SK-N-SH (cell line): ENCODE data around the gene CATSPERE. TPM values are rescaled to one million over a fixed set of nuclear protein-coding genes. Genes with fewer than 3 reads are reported as not detected.

Experiments
- CTCF ChIA-PET: fragments of 300-600, 350-600 bp; formaldehyde crosslinking; extraction: SDS; loops from one replicate; lab custom pipeline; 2021; lab: Yijun Ruan, JAX
- POLR2A ChIA-PET: fragments of 350-600 bp; sonication (Branson Sonifier 250); formaldehyde crosslinking; extraction: SDS; loops from one replicate; lab custom pipeline; 2020; ENCODE audit warnings: antibody characterized with exemption, inconsistent platforms; lab: Yijun Ruan, JAX
- DNase-seq: peaks from one replicate; pipeline ENCODE4 v3.0.0; 2012
- H2AFZ ChIP-seq: fragments of 200-600 bp; sonication (generic); 2 replicates; pipeline ENCODE4 v1.8.1; 2016; ENCODE audit warnings: antibody characterized with exemption, mild to moderate bottlenecking, low read depth
- H3F3A ChIP-seq: fragments of 200-600 bp; sonication (generic); replicated peaks from 2 replicates; pipeline ENCODE3; 2016; ENCODE audit warnings: antibody characterized with exemption, mild to moderate bottlenecking; ENCODE audit not compliant: insufficient read depth
- H3K27ac ChIP-seq, 2 experiments: fragments of 200-500 bp in 1 of 2; fragments of 200-600 bp in 1 of 2; sonication (Bioruptor generic) in 1 of 2; sonication (generic), shearing (Covaris generic) in 1 of 2; 2 replicates each; pipeline versions ENCODE4 v1.5.1 to v1.6.1; 2014 to 2016; ENCODE audit warnings: low read depth in 2 of 2, inconsistent platforms in 1 of 2, low read length in 1 of 2, mild to moderate bottlenecking in 1 of 2, mixed read lengths in 1 of 2
- H3K27me3 ChIP-seq: fragments of 200-600 bp; sonication (generic), shearing (Covaris generic); 2 replicates; pipeline ENCODE4 v1.6.1; 2016; ENCODE audit warnings: mixed run types; ENCODE audit not compliant: insufficient read depth
- H3K36me3 ChIP-seq, 2 experiments: fragments of 200-500 bp in 1 of 2; fragments of 200-600 bp in 1 of 2; sonication (Bioruptor generic) in 1 of 2; sonication (generic) in 1 of 2; replicated peaks in 1 of 2; 2 replicates each; pipeline versions ENCODE3 to v1.5.1; 2014 to 2016; ENCODE audit warnings: low read length in 1 of 2, mild to moderate bottlenecking in 1 of 2; ENCODE audit not compliant: insufficient read depth in 2 of 2, control insufficient read depth in 1 of 2
- H3K4me1 ChIP-seq, 2 experiments: fragments of 200-500 bp in 1 of 2; fragments of 200-600 bp in 1 of 2; sonication (Bioruptor generic) in 1 of 2; sonication (generic), shearing (Covaris generic) in 1 of 2; 2 replicates each; pipeline versions ENCODE4 v1.5.1 to v1.6.1; 2014 to 2016; ENCODE audit warnings: low read depth in 1 of 2, low read length in 1 of 2, mixed run types in 1 of 2; ENCODE audit not compliant: insufficient read depth in 2 of 2, control insufficient read depth in 1 of 2
- H3K4me2 ChIP-seq: fragments of 200-600 bp; sonication (generic), shearing (Covaris generic); 2 replicates; pipeline ENCODE4 v1.6.1; 2017; ENCODE audit warnings: mixed run types
- H3K4me3 ChIP-seq, 2 experiments: fragments of 200-500 bp in 1 of 2; fragments of 200-600 bp in 1 of 2; sonication (Bioruptor generic) in 1 of 2; sonication (generic), shearing (Covaris generic) in 1 of 2; 2 replicates each; pipeline versions ENCODE4 v1.5.1 to v1.8.1; 2014 to 2016; ENCODE audit warnings: low read depth in 2 of 2, inconsistent platforms in 1 of 2, low read length in 1 of 2, mild to moderate bottlenecking in 1 of 2, mixed read lengths in 1 of 2, moderate library complexity in 1 of 2
- H3K79me2 ChIP-seq: fragments of 200-600 bp; sonication (generic); 2 replicates; pipeline ENCODE4 v1.8.1; 2017; ENCODE audit warnings: mild to moderate bottlenecking; ENCODE audit not compliant: insufficient read depth
- H3K9ac ChIP-seq: fragments of 200-600 bp; sonication (generic); 2 replicates; pipeline ENCODE4 v1.6.1; 2017; ENCODE audit warnings: mixed run types
- H3K9me2 ChIP-seq: fragments of 200-600 bp; sonication (generic); 2 replicates; pipeline ENCODE4 v1.6.1; 2017; ENCODE audit warnings: mixed run types
- H3K9me3 ChIP-seq: fragments of 200-600 bp; sonication (generic); 2 replicates; pipeline ENCODE4 v1.6.1; 2017; ENCODE audit warnings: mixed run types, mild to moderate bottlenecking, moderate library complexity
- H4K20me1 ChIP-seq: fragments of 200-600 bp; sonication (generic); 2 replicates; pipeline ENCODE4 v1.6.1; 2017; ENCODE audit warnings: mild to moderate bottlenecking, mixed run types; ENCODE audit not compliant: insufficient read depth
- CTCF ChIP-seq: fragments of 200-600 bp; sonication (generic); IDR thresholded peaks from 2 replicates; pipeline ENCODE4 v1.6.1; 2017; ENCODE audit warnings: antibody characterized with exemption, mild to moderate bottlenecking, moderate library complexity
- EP300 ChIP-seq, 2 experiments: IDR thresholded peaks; 2 replicates each; pipeline versions ENCODE4 v1.4.0 to v1.6.1; 2012; ENCODE audit warnings: borderline replicate concordance in 1 of 2, low read depth in 1 of 2, low read length in 1 of 2
- FOXM1 ChIP-seq: IDR thresholded peaks from 2 replicates; pipeline ENCODE4 v1.4.0; 2012; ENCODE audit warnings: low read depth, mild to moderate bottlenecking
- GABPA ChIP-seq: IDR thresholded peaks from 2 replicates; pipeline ENCODE4 v1.4.0; 2012; ENCODE audit warnings: low read depth, mild to moderate bottlenecking
- GATA2 ChIP-seq: sonication (generic); formaldehyde crosslinking; IDR thresholded peaks from 2 replicates; pipeline ENCODE4 v1.5.0; 2020; ENCODE audit warnings: mild to moderate bottlenecking, missing genetic modification reagents
- JUND ChIP-seq: IDR thresholded peaks from 2 replicates; pipeline ENCODE4 v1.4.0; 2012
- MEF2A ChIP-seq: IDR thresholded peaks from 2 replicates; pipeline ENCODE4 v1.4.0; 2012; ENCODE audit warnings: low read depth, borderline replicate concordance
- RCOR1 ChIP-seq: fragments of 150-350 bp; IDR thresholded peaks from 2 replicates; pipeline ENCODE4 v1.6.1; 2017; ENCODE audit warnings: antibody characterized with exemption, low read length
- SMC3 ChIP-seq: IDR thresholded peaks from 2 replicates; pipeline ENCODE4 v1.6.1; 2012; ENCODE audit warnings: low read depth, low read length, improper control_type of control experiment
- TCF12 ChIP-seq: IDR thresholded peaks from 2 replicates; pipeline ENCODE4 v1.4.0; 2012
- USF2 ChIP-seq: fragments of 150-350 bp; IDR thresholded peaks from 2 replicates; pipeline ENCODE4 v1.6.1; 2017; ENCODE audit warnings: antibody characterized with exemption, low read length, low read depth, borderline replicate concordance
- YY1 ChIP-seq: IDR thresholded peaks from 2 replicates; pipeline ENCODE4 v1.4.0; 2012; ENCODE audit warnings: low read depth, mild to moderate bottlenecking
- ZBTB33 ChIP-seq: IDR thresholded peaks from 2 replicates; pipeline ENCODE4 v1.4.0; 2012; ENCODE audit warnings: low read depth, borderline replicate concordance
- WGBS: methylation state at CpG from one replicate; pipeline ENCODE4 v1.1.6; 2017; ENCODE audit warnings: low lambda C conversion rate; 5-methylcytosine and 5-hydroxymethylcytosine counted together
- polyA plus RNA-seq, 3 experiments: library from polyadenylated mRNA; depleted of rRNA; stranded (reverse); fragments of >200 nt; gene quantifications; 2 replicates each; pipeline ENCODE4 v1.2.3, GENCODE V29; 2012
- TF ChIP-seq, protein P1 (sequence below): IDR thresholded peaks from 2 replicates; pipeline ENCODE4 v1.6.1; 2012; ENCODE audit warnings: mild to moderate bottlenecking, low read depth, low read length, moderate library complexity
- TF ChIP-seq, protein P2 (sequence below): IDR thresholded peaks from 2 replicates; pipeline ENCODE4 v1.4.0; 2012; ENCODE audit warnings: low read depth
- TF ChIP-seq, protein P3 (sequence below): fragments of 150-350 bp; IDR thresholded peaks from 2 replicates; pipeline ENCODE4 v1.6.1; 2016; ENCODE audit warnings: mild to moderate bottlenecking, low read depth, low read length

CATSPERE gene
- polyA plus RNA-seq, 1 of the 3 experiments (the other 2 are of a cell fraction): 0.30 TPM

- Histone ChIP-seq H3K4me1 (no peaks in the 10 kb centered on the region), H3K9me2 (no peaks in the 10 kb centered on the region), H3K4me2 (no peak overlapping the region), H3K79me2 (no peaks in the 10 kb centered on the region), H3K9ac (no peak overlapping the region), H3K27ac (no peak overlapping the region), H2AFZ (no peak overlapping the region), H4K20me1 (no peaks in the 10 kb centered on the region), H3K36me3 (no peaks in the 10 kb centered on the region), H3K4me3 (no peak overlapping the region), H3K27me3 (no peaks in the 10 kb centered on the region), H3F3A (no peaks in the 10 kb centered on the region), H3K9me3 (no peaks in the 10 kb centered on the region)
- no peak for DNase-seq
- TF ChIP-seq ZBTB33 (no peak), TCF12 (no peak), SMC3 (no peak), GABPA (no peak), GATA2 (CRISPR knock-in tag) (no peak), RCOR1 (no peak), EP300 (IDR thresholded peaks at IDR 0.05; ENCODE audit: borderline replicate concordance in 1 of 2, low read depth in 1 of 2, low read length in 1 of 2) (no peak), USF2 (no peak), FOXM1 (no peak), YY1 (no peak), CTCF (no peak), JUND (no peak), MEF2A (no peak)
- TF ChIP-seq, protein P1, sequence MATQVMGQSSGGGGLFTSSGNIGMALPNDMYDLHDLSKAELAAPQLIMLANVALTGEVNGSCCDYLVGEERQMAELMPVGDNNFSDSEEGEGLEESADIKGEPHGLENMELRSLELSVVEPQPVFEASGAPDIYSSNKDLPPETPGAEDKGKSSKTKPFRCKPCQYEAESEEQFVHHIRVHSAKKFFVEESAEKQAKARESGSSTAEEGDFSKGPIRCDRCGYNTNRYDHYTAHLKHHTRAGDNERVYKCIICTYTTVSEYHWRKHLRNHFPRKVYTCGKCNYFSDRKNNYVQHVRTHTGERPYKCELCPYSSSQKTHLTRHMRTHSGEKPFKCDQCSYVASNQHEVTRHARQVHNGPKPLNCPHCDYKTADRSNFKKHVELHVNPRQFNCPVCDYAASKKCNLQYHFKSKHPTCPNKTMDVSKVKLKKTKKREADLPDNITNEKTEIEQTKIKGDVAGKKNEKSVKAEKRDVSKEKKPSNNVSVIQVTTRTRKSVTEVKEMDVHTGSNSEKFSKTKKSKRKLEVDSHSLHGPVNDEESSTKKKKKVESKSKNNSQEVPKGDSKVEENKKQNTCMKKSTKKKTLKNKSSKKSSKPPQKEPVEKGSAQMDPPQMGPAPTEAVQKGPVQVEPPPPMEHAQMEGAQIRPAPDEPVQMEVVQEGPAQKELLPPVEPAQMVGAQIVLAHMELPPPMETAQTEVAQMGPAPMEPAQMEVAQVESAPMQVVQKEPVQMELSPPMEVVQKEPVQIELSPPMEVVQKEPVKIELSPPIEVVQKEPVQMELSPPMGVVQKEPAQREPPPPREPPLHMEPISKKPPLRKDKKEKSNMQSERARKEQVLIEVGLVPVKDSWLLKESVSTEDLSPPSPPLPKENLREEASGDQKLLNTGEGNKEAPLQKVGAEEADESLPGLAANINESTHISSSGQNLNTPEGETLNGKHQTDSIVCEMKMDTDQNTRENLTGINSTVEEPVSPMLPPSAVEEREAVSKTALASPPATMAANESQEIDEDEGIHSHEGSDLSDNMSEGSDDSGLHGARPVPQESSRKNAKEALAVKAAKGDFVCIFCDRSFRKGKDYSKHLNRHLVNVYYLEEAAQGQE: no peak
- TF ChIP-seq, protein P2, sequence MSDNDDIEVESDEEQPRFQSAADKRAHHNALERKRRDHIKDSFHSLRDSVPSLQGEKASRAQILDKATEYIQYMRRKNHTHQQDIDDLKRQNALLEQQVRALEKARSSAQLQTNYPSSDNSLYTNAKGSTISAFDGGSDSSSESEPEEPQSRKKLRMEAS: no peak
- TF ChIP-seq, protein P3, sequence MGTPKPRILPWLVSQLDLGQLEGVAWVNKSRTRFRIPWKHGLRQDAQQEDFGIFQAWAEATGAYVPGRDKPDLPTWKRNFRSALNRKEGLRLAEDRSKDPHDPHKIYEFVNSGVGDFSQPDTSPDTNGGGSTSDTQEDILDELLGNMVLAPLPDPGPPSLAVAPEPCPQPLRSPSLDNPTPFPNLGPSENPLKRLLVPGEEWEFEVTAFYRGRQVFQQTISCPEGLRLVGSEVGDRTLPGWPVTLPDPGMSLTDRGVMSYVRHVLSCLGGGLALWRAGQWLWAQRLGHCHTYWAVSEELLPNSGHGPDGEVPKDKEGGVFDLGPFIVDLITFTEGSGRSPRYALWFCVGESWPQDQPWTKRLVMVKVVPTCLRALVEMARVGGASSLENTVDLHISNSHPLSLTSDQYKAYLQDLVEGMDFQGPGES: no peak
- ChIA-PET POLR2A (no interaction called here), CTCF (interaction anchor here (0.6 kb wide), 1 partner anchor 25 kb away, joined by 3 read pairs; no protein-coding TSS in a partner anchor)
- WGBS: 45% methylated on average over 5 of the region's 5 CpGs
Observed at GRCh38 chr1:244628789-244629188, 167.7 kb downstream of the CATSPERE start.
